NCI-H446 (cell line): ENCODE measurements around the gene ELFN2.
A peak's percentile ranks its signal among the peaks of the same experiment; 100 is the strongest.
"Not testable (repeated sequence)": the region's sequence is repeated elsewhere in the genome, so short reads cannot be mapped to it uniquely, and the experiment has no call there.

ENCODE experiments used
- DNase-seq, 2 experiments: peaks; one replicate each; lab custom pipeline; 2025; lab: John Stamatoyannopoulos, UW

ELFN2 gene

GRCh38 chr22:37334859-37335805, 92.1 kb downstream of the ELFN2 start:
- DNase-seq = no peak

GRCh38 chr22:37334461-37334858, 92.8 kb downstream of the ELFN2 start:
- DNase-seq = no peak

GRCh38 chr22:37333724-37334460, 93.4 kb downstream of the ELFN2 start:
- DNase-seq = no peak

DNA sequence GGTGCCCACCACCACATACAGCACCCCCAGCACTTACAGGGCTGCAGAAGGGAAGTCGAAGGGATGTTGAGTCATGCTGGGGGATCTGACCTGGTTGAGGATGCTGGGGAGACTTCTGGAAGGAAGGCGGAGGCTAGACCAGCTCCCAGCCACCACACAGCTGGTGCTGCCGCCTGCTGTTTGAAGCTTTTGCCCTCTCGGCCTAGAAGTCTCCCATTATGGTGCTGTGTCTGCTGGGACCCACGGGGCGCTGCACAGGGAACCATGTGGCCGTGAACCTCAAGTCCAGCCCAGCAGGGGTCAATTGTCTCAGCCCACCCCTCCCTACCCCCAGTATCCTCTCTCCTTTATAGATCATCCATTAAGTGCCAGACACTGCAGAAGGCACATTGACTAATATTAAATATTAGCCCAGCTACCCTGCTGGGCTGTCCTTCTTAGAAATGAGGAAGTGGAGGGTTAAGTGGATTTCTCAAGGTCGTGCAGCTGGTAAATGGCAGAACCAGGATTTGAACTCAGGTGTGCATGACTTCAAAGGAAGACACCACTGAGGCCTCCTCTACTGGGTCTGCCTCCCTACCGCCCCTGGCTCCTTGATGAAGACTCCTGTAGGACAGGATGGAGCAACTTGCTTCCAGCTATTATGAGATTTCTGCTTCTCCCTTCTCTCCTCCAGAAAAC, 95.3 kb downstream of the ELFN2 start:
- no peak for DNase-seq

- no peak for DNase-seq
Observed at GRCh38 chr22:37331034-37331428, 96.2 kb downstream of the ELFN2 start.

DNA sequence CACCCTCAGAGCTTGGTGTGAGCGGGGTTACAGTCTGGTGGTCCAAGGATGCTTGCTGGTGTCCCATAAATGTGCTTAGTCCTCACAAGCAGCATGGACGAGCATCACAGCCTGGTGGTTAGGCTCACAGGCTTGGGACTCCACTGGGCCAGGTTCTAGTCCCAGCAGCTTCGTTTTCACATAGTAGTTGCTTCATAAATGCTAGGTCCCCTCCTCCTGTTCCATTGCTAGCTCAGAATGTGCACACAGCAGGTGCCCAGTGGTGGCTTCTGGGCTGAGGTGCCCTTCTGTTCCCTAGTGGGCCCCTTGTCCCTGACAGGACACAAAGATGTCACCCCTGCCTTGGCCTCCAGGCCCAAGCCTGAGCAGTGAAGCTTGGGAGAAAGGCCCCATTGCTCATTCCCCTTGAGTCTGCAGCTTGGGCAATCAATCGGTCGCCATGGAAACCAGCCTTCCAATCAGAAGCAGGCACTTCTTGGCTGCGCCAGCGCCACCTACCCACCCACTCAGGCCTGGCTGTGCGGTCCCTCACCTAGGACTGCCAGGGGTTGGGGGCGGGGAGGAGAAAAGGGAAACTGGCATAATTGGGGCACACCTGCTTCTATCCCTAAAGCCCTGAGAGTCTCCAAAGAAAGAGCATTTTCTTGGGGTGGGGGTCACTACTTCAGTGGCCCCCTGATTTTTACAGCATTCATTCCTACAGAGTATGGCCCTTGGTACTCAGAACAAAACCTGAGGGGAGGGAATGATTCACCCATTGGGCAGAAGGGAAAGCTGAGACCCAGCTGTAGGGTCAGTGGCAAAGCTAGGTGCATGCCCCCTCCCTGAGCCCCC, 96.9 kb downstream of the ELFN2 start:
- peak; percentile 2 to 12 for DNase-seq

- DNase-seq = no peak
Observed at GRCh38 chr22:37329238-37330140, 97.8 kb downstream of the ELFN2 start.

- not testable (repeated sequence) for DNase-seq
Observed at GRCh38 chr22:37328538-37329237, 98.6 kb downstream of the ELFN2 start.

GRCh38 chr22:37328017-37328416, 99.3 kb downstream of the ELFN2 start:
- DNase-seq = no peak

- no peak for DNase-seq
Observed at GRCh38 chr22:37326726-37327125, 100.6 kb downstream of the ELFN2 start.

DNA sequence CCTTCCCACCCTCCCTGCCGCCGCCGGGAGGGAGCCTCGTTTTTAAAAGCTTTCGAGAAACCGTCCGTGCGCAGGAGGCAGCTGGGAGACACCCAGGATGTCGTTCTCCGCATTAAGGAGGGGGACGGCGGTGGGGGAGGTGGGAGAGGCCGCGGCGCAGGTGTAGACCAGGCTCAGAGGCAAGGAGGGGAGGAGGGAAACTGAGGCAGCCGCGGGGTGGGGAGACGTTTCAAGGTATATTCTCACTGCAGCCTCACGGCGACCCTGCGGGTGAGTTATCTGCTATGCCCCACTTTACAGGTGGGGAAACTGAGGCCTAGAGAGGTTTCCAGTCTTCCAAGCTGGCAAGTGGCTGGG, 102.3 kb downstream of the ELFN2 start:
- no peak for DNase-seq

- DNase-seq = no peak
Observed at GRCh38 chr22:37324340-37325038, 102.8 kb downstream of the ELFN2 start.

GRCh38 chr22:37320726-37321677, 106.3 kb downstream of the ELFN2 start:
- DNase-seq = no peak

DNA sequence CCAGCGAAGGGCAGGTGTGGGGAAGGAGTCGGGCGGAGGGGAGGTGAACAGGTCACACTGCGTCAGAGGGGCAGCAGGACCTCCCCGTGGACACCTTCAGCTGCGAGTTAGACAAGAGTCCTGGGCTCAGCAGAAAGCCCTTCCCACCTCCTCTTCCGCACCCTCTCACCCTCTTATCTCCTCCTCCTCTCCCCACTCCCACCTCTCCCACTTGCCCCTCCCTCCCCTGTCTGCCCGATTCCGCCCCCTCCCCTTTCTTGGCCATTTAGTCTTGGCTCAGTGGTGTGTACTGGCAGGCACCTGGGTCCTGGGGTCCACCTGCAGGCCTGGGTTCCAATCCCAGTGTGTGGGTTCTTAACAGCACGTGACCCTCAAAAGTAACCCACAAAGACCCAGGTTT, 107.8 kb downstream of the ELFN2 start:
- no peak for DNase-seq

- no peak for DNase-seq
Observed at GRCh38 chr22:37318364-37319109, 108.7 kb downstream of the ELFN2 start.
